Mesenteric fat pad (tissue), 1 donor: ENCODE measurements around the gene ARHGEF1. TPM values are rescaled to one million over a fixed set of nuclear protein-coding genes. Genes with fewer than 3 reads are reported as not detected.
"Not testable (repeated sequence)": the region's sequence is repeated elsewhere in the genome, so short reads cannot be mapped to it uniquely, and the experiment has no call there.

Experiments
- DNase-seq: peaks from one replicate; pipeline ENCODE4 v3.0.0-alpha.2; 2020; ENCODE audit warnings: low spot score
- total RNA-seq: library from RNA; stranded (reverse); fragmentation: NEBNext Ultra II Directional; extraction: Animal tissue kit (Norgen Biotek cat#: 25700); gene quantifications from one replicate; pipeline ENCODE4 v1.2.1, GENCODE V29; 2021
- donor health status: DM: yes; HTN: yes; CAD: no.

Gene ARHGEF1
- total RNA-seq, 1 donor from 2014 or later = 123 TPM

- no peak for DNase-seq
Observed at GRCh38 chr19:41929536-41930071, 46.6 kb downstream of the ARHGEF1 start.

- no peak for DNase-seq
Observed at GRCh38 chr19:41930322-41930722, 47.3 kb downstream of the ARHGEF1 start.

- DNase-seq = no peak
Observed at GRCh38 chr19:41930926-41931592, 48.1 kb downstream of the ARHGEF1 start.

- DNase-seq = no peak
Observed at GRCh38 chr19:41932259-41932719, 49.3 kb downstream of the ARHGEF1 start.

- DNase-seq = no peak
Observed at GRCh38 chr19:41932720-41933332, 49.8 kb downstream of the ARHGEF1 start.

- no peak for DNase-seq
Observed at GRCh38 chr19:41933693-41934426, 50.9 kb downstream of the ARHGEF1 start.

- no peak for DNase-seq
Observed at GRCh38 chr19:41934849-41935374, 51.9 kb downstream of the ARHGEF1 start.

GRCh38 chr19:41935760-41936415 is 52.9 kb downstream of the ARHGEF1 start:
- no peak for DNase-seq

GRCh38 chr19:41936416-41936850 is 53.4 kb downstream of the ARHGEF1 start:
- no peak for DNase-seq

- DNase-seq = no peak
Observed at GRCh38 chr19:41936961-41937360, 54.0 kb downstream of the ARHGEF1 start.

- DNase-seq = no peak
Observed at GRCh38 chr19:41937525-41938468, 54.8 kb downstream of the ARHGEF1 start.

- DNase-seq = not testable (repeated sequence)
Observed at GRCh38 chr19:41939209-41939608, 56.2 kb downstream of the ARHGEF1 start.

- DNase-seq = no peak
Observed at GRCh38 chr19:41939861-41940730, 57.1 kb downstream of the ARHGEF1 start.

GRCh38 chr19:41940731-41941409 is 57.9 kb downstream of the ARHGEF1 start:
- DNase-seq = no peak

GRCh38 chr19:41941410-41942202 is 58.6 kb downstream of the ARHGEF1 start:
- DNase-seq = no peak

- no peak for DNase-seq
Observed at GRCh38 chr19:41944336-41944735, 61.4 kb downstream of the ARHGEF1 start.

- no peak for DNase-seq
Observed at GRCh38 chr19:41945135-41945766, 62.3 kb downstream of the ARHGEF1 start.
